ENCODE data around the gene SOCS7. TPM values are rescaled to one million over a fixed set of nuclear protein-coding genes. Genes with fewer than 3 reads are reported as not detected.

The SOCS7 gene
- total RNA-seq, 1 experiment from 2014 or later, result 7.4 TPM

DNA sequence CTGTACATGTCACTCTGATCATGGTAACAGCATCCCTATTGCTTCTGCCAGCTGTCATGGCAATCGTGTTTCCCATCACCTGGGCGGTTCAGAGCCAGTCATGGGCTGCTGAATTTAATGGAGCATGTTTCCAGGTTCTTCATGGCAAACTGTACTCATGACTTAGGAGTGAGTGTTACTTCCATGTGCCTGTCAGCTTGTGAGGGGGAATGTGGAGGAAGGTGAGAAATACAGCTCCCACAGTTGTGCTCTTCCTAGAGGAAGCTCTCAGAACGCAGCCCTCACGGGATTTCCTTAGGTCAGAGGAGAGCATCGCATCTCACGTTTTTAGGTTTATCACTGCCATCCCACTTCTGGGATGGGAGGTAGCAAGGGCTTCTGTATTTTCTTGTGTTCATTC is 48.6 kb downstream of the SOCS7 start:
- Histone ChIP-seq H3F3A (ENCODE audit: low read length, unreplicated experiment) (no peaks in the 10 kb centered on the region), H3K9me2 (replicated peaks; ENCODE audit: low read length) (no peaks in the 10 kb centered on the region), H3K9ac (ENCODE audit: low read length) (no peak overlapping the region), H3K79me2 (ENCODE audit: low read length) (no peaks in the 10 kb centered on the region), H4K20me1 (ENCODE audit: low read length) (no peaks in the 10 kb centered on the region), H3K4me2 (ENCODE audit: low read length) (no peak overlapping the region), H3K27me3 (ENCODE audit: low read length) (no peaks in the 10 kb centered on the region), H3K27ac (ENCODE audit: low read length) (no peak overlapping the region), H2AFZ (ENCODE audit: low read length) (no peak overlapping the region), H3K4me3 (ENCODE audit: low read length) (no peak overlapping the region), H3K9me3 (ENCODE audit: low read length) (no peaks in the 10 kb centered on the region), H3K4me1 (ENCODE audit: insufficient read depth, low read length) (no peaks in the 10 kb centered on the region), H3K36me3 (ENCODE audit: low read depth, low read length) (no peaks in the 10 kb centered on the region; the same call in 1 of the 2 replicates)
- BruUV-seq (replicated peaks), result no TSS peak
- POLR2A ChIA-PET (ENCODE audit: unreplicated experiment), result no interaction called here
- TF ChIP-seq, protein P1, sequence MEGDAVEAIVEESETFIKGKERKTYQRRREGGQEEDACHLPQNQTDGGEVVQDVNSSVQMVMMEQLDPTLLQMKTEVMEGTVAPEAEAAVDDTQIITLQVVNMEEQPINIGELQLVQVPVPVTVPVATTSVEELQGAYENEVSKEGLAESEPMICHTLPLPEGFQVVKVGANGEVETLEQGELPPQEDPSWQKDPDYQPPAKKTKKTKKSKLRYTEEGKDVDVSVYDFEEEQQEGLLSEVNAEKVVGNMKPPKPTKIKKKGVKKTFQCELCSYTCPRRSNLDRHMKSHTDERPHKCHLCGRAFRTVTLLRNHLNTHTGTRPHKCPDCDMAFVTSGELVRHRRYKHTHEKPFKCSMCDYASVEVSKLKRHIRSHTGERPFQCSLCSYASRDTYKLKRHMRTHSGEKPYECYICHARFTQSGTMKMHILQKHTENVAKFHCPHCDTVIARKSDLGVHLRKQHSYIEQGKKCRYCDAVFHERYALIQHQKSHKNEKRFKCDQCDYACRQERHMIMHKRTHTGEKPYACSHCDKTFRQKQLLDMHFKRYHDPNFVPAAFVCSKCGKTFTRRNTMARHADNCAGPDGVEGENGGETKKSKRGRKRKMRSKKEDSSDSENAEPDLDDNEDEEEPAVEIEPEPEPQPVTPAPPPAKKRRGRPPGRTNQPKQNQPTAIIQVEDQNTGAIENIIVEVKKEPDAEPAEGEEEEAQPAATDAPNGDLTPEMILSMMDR (conservative IDR thresholded peaks at IDR 0.05; ENCODE audit: low read depth, low read length), result no peak
- TF ChIP-seq EZH2 (IDR thresholded peaks at IDR 0.05; ENCODE audit: low read length, unreplicated experiment) (no peak), EZH2phosphoT487 (IDR thresholded peaks at IDR 0.05; ENCODE audit: borderline replicate concordance, low read length) (no peak)
- CTCF ChIA-PET, result no interaction called here
- DNase-seq (no peak), ATAC-seq (no peak)
- intact Hi-C loops (cut with micrococcal nuclease), result no loop called here

DNA sequence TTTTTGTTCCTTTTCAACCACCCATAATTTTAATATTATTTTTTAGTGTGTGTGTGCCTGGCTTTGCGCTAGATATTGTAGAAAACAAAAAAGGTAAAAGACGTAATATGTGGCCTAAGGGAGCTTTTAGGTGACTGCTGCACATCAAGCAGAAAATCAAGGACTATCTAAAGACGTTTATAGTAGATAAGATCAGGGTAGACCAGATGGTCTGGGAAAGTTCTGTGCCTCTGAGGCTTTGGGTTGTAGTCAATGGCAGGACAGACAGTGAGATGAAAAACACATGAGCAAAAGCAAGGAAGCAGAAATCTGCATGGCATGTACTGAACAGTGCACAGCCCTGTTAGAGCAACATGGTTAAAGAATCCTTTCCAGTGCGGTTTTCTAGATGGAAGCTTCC is 49.8 kb downstream of the SOCS7 start:
- H3K9me3 ChIP-seq (ENCODE audit: low read length), result no peaks in the 10 kb centered on the region
- no peaks in the 10 kb centered on the region for H3K4me1 ChIP-seq (ENCODE audit: insufficient read depth, low read length)
- intact Hi-C loops (cut with micrococcal nuclease), result no loop called here
- POLR2A ChIA-PET (ENCODE audit: unreplicated experiment), result no interaction called here
- H3K27me3 ChIP-seq (ENCODE audit: low read length), result no peaks in the 10 kb centered on the region
- H3K79me2 ChIP-seq (ENCODE audit: low read length), result no peaks in the 10 kb centered on the region
- H3K9me2 ChIP-seq (replicated peaks; ENCODE audit: low read length), result no peaks in the 10 kb centered on the region
- no peak overlapping the region for H3K27ac ChIP-seq (ENCODE audit: low read length)
- no TSS peak for BruUV-seq (replicated peaks)
- CTCF ChIA-PET, result no interaction called here
- no peaks in the 10 kb centered on the region; the same call in 1 of the 2 replicates for H3K36me3 ChIP-seq (ENCODE audit: low read depth, low read length)
- no peaks in the 10 kb centered on the region for H4K20me1 ChIP-seq (ENCODE audit: low read length)
- TF ChIP-seq EZH2 (IDR thresholded peaks at IDR 0.05; ENCODE audit: low read length, unreplicated experiment) (no peak), EZH2phosphoT487 (IDR thresholded peaks at IDR 0.05; ENCODE audit: borderline replicate concordance, low read length) (no peak)
- TF ChIP-seq, protein P1 (conservative IDR thresholded peaks at IDR 0.05; ENCODE audit: low read depth, low read length), result no peak
- no peak overlapping the region for H3K9ac ChIP-seq (ENCODE audit: low read length)
- no peaks in the 10 kb centered on the region for H3F3A ChIP-seq (ENCODE audit: low read length, unreplicated experiment)
- ATAC-seq, result no peak
- no peak overlapping the region for H3K4me3 ChIP-seq (ENCODE audit: low read length)
- no peak for DNase-seq
- no peak overlapping the region for H3K4me2 ChIP-seq (ENCODE audit: low read length)
- H2AFZ ChIP-seq (ENCODE audit: low read length), result no peak overlapping the region

DNA sequence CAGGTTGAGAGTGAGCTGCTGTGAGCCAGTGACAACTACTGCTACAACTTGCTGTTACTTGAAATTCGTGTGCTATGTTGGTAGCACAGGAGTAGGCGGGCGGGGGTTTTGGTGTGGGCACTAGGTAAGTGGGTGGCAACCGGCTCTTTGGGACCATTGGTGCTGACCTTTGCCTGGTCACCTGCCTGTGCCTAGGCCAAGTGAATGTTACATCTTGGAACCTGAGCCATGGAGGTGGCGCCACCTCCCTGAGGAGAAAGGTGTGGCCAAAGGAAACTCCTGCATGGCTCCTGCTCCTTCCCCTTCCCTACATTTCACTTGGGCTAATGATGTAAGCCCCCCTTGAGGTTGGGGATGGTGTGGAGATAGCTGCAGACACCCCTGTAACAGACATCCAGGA is 51.3 kb downstream of the SOCS7 start:
- DNase-seq (no peak), ATAC-seq (no peak)
- TF ChIP-seq, protein P1 (conservative IDR thresholded peaks at IDR 0.05; ENCODE audit: low read depth, low read length), result 0 out of 2 replicates have a peak, but pooled peaks have one; percentile 23
- TF ChIP-seq EZH2 (IDR thresholded peaks at IDR 0.05; ENCODE audit: low read length, unreplicated experiment) (no peak), EZH2phosphoT487 (IDR thresholded peaks at IDR 0.05; ENCODE audit: borderline replicate concordance, low read length) (no peak)
- Histone ChIP-seq H2AFZ (ENCODE audit: low read length) (no peak overlapping the region), H3K4me1 (ENCODE audit: insufficient read depth, low read length) (no peaks in the 10 kb centered on the region), H3K9me2 (replicated peaks; ENCODE audit: low read length) (no peaks in the 10 kb centered on the region), H3F3A (ENCODE audit: low read length, unreplicated experiment) (no peaks in the 10 kb centered on the region), H3K27ac (ENCODE audit: low read length) (no peak overlapping the region), H3K36me3 (ENCODE audit: low read depth, low read length) (no peaks in the 10 kb centered on the region; the same call in 1 of the 2 replicates), H3K9ac (ENCODE audit: low read length) (no peak overlapping the region), H3K9me3 (ENCODE audit: low read length) (no peaks in the 10 kb centered on the region), H3K4me2 (ENCODE audit: low read length) (no peak overlapping the region), H4K20me1 (ENCODE audit: low read length) (no peaks in the 10 kb centered on the region), H3K27me3 (ENCODE audit: low read length) (no peaks in the 10 kb centered on the region), H3K4me3 (ENCODE audit: low read length) (no peak overlapping the region), H3K79me2 (ENCODE audit: low read length) (no peaks in the 10 kb centered on the region)
- intact Hi-C loops (cut with micrococcal nuclease), result no loop called here
- CTCF ChIA-PET, result interaction anchor here (0.5 to 1.0 kb wide), 2 partner anchors 54 to 78 kb away, joined by 3 read pairs; no protein-coding TSS in a partner anchor
- BruUV-seq (replicated peaks), result no TSS peak
- POLR2A ChIA-PET (ENCODE audit: unreplicated experiment), result no interaction called here

All from PC-3 (cell line).